SH-SY5Y (cell line): ENCODE data around the gene TMEM51.

Experiments used
- GATA2 ChIP-seq: IDR thresholded peaks from 2 replicates; pipeline ENCODE4 v1.6.1; 2011; ENCODE audit warnings: mild to moderate bottlenecking, low read depth, low read length
- GATA3 ChIP-seq: IDR thresholded peaks from 2 replicates; pipeline ENCODE4 v1.6.1; 2011; ENCODE audit warnings: low read depth, mild to moderate bottlenecking, low read length, moderate library complexity

- TF ChIP-seq GATA2, result no peak
- no peak for TF ChIP-seq GATA3
Measured at GRCh38 chr1:15150376-15150775, 3.2 kb upstream of the TMEM51 start.
